GM15510 (cell line): ENCODE measurements around the gene MYLK.

ENCODE experiments used
- POLR2A ChIP-seq: IDR thresholded peaks from 3 replicates; pipeline ENCODE4 v1.6.1; 2011; ENCODE audit warnings: borderline replicate concordance; ENCODE audit not compliant: insufficient read length; ENCODE audit errors: extremely low read depth

The MYLK gene

GRCh38 chr3:123795471-123796251, 88.5 kb downstream of the MYLK start:
- no peak for TF ChIP-seq POLR2A

- TF ChIP-seq POLR2A: no peak
Measured at GRCh38 chr3:123793425-123793824, 90.7 kb downstream of the MYLK start.

GRCh38 chr3:123792473-123793201, 91.5 kb downstream of the MYLK start:
- TF ChIP-seq POLR2A: no peak

- no peak for TF ChIP-seq POLR2A
Measured at GRCh38 chr3:123791898-123792297, 92.2 kb downstream of the MYLK start.

GRCh38 chr3:123791417-123791816, 92.7 kb downstream of the MYLK start:
- no peak for TF ChIP-seq POLR2A

GRCh38 chr3:123791073-123791370, 93.1 kb downstream of the MYLK start:
- TF ChIP-seq POLR2A: no peak

GRCh38 chr3:123790254-123791072, 93.7 kb downstream of the MYLK start:
- TF ChIP-seq POLR2A: no peak

- TF ChIP-seq POLR2A: no peak
Measured at GRCh38 chr3:123789760-123790159, 94.4 kb downstream of the MYLK start.

GRCh38 chr3:123789160-123789559, 95.0 kb downstream of the MYLK start:
- no peak for TF ChIP-seq POLR2A

- TF ChIP-seq POLR2A: no peak
Measured at GRCh38 chr3:123788710-123789109, 95.4 kb downstream of the MYLK start.

- no peak for TF ChIP-seq POLR2A
Measured at GRCh38 chr3:123787133-123787532, 97.0 kb downstream of the MYLK start.

- TF ChIP-seq POLR2A: no peak
Measured at GRCh38 chr3:123785602-123786001, 98.5 kb downstream of the MYLK start.

GRCh38 chr3:123783811-123784210, 100.3 kb downstream of the MYLK start:
- TF ChIP-seq POLR2A: no peak

GRCh38 chr3:123783050-123783689, 101.0 kb downstream of the MYLK start:
- TF ChIP-seq POLR2A: no peak

GRCh38 chr3:123782488-123782887, 101.6 kb downstream of the MYLK start:
- no peak for TF ChIP-seq POLR2A

GRCh38 chr3:123781571-123782275, 102.4 kb downstream of the MYLK start:
- no peak for TF ChIP-seq POLR2A
